HepG2 (cell line): Measurements from ENCODE around the gene TMC8. TPM values are rescaled to one million over a fixed set of nuclear protein-coding genes. Genes with fewer than 3 reads are reported as not detected.

Source experiments
- ATAD3A ChIP-seq: sonication (generic); formaldehyde crosslinking; IDR thresholded peaks from 2 replicates; pipeline ENCODE4 v1.4.0; 2020; ENCODE audit warnings: missing genetic modification reagents
- CENPT ChIP-seq: sonication (generic); formaldehyde crosslinking; IDR thresholded peaks from 2 replicates; pipeline ENCODE4 v1.8.0; 2022; ENCODE audit warnings: low read depth, mild to moderate bottlenecking, moderate library complexity, missing genetic modification reagents
- DNMT1 ChIP-seq: sonication (generic); formaldehyde crosslinking; IDR thresholded peaks from 2 replicates; pipeline ENCODE4 v1.5.1; 2020; ENCODE audit warnings: mild to moderate bottlenecking, missing genetic modification reagents
- GATAD1 ChIP-seq: IDR thresholded peaks from 2 replicates; pipeline ENCODE4 v1.6.1; 2016; ENCODE audit warnings: missing genetic modification reagents, missing compliant biosample characterization
- NFATC3 ChIP-seq: sonication (generic); formaldehyde crosslinking; IDR thresholded peaks from 2 replicates; pipeline ENCODE4 v1.5.1; 2020; ENCODE audit warnings: mild to moderate bottlenecking, missing genetic modification reagents
- ZBTB42 ChIP-seq: sonication (generic); formaldehyde crosslinking; IDR thresholded peaks from 2 replicates; pipeline ENCODE4 v1.5.0; 2020; ENCODE audit warnings: mild to moderate bottlenecking, missing genetic modification reagents
- ZC3H13 ChIP-seq: sonication (generic); formaldehyde crosslinking; IDR thresholded peaks from 2 replicates; pipeline ENCODE4 v1.8.1; 2023; ENCODE audit warnings: mild to moderate bottlenecking, missing genetic modification reagents, moderate library complexity
- ZFP37 ChIP-seq: sonication (generic); formaldehyde crosslinking; IDR thresholded peaks from 2 replicates; pipeline ENCODE4 v1.4.0; 2020; ENCODE audit warnings: missing genetic modification reagents, borderline replicate concordance
- ZFP82 ChIP-seq: sonication (generic); formaldehyde crosslinking; IDR thresholded peaks from 2 replicates; pipeline ENCODE4 v1.5.1; 2020; ENCODE audit warnings: mild to moderate bottlenecking, missing genetic modification reagents, borderline replicate concordance
- ZMAT3 ChIP-seq: sonication (generic); formaldehyde crosslinking; conservative IDR thresholded peaks from 2 replicates; pipeline ENCODE4 v1.7.0; 2021; ENCODE audit warnings: missing genetic modification reagents
- ZNF207 ChIP-seq: fragments of 450-650 bp; IDR thresholded peaks from 2 replicates; pipeline ENCODE4 v1.6.1; 2016; ENCODE audit warnings: antibody characterized with exemption, borderline replicate concordance
- ZNF3 ChIP-seq: IDR thresholded peaks from 2 replicates; pipeline ENCODE4 v1.7.0; 2017; ENCODE audit warnings: inconsistent platforms
- ZNF543 ChIP-seq: sonication (generic); formaldehyde crosslinking; IDR thresholded peaks from 2 replicates; pipeline ENCODE4 v1.4.0; 2020; ENCODE audit warnings: mild to moderate bottlenecking, missing genetic modification reagents
- ZNF616 ChIP-seq: sonication (generic); formaldehyde crosslinking; IDR thresholded peaks from 2 replicates; pipeline ENCODE4 v1.5.0; 2020; ENCODE audit warnings: low read depth, mild to moderate bottlenecking, missing genetic modification reagents
- polyA plus RNA-seq, 8 experiments: library from polyadenylated mRNA; depleted of rRNA in 3 of 8; stranded (reverse) in 7 of 8; unstranded in 1 of 8; fragments of >200 nt; fragmentation: Illumina TruSeq in 4 of 8; extraction: Trizol in 4 of 8; gene quantifications; 2 replicates each; pipeline versions ENCODE4 v1.2.1 to v1.2.3, GENCODE V29; 2011 to 2016; ENCODE audit warnings: low read depth in 4 of 8, missing spikeins in 1 of 8, mixed read lengths in 1 of 8; ENCODE audit not compliant: insufficient read depth in 1 of 8
- total RNA-seq, 5 experiments: library from RNA; depleted of rRNA; stranded (reverse); fragments of >200 nt; fragmentation: Illumina TruSeq; extraction: Trizol; gene quantifications; 2 replicates each; pipeline ENCODE4 v1.2.3, GENCODE V29; 2016; ENCODE audit warnings: low read depth in 1 of 5
- TF ChIP-seq, protein P1 (sequence below): sonication (generic); formaldehyde crosslinking; IDR thresholded peaks from 2 replicates; pipeline ENCODE4 v1.4.0; 2020; ENCODE audit warnings: mild to moderate bottlenecking, missing genetic modification reagents, borderline replicate concordance
- TF ChIP-seq, protein P2 (sequence below): sonication (generic); formaldehyde crosslinking; IDR thresholded peaks from 2 replicates; pipeline ENCODE4 v1.8.1; 2023; ENCODE audit warnings: mild to moderate bottlenecking, moderate library complexity, missing genetic modification reagents
- TF ChIP-seq, protein P3 (sequence below): sonication (generic); formaldehyde crosslinking; IDR thresholded peaks from 2 replicates; pipeline ENCODE4 v1.4.0; 2020; ENCODE audit warnings: missing genetic modification reagents
- TF ChIP-seq, protein P4 (sequence below): sonication (generic); formaldehyde crosslinking; IDR thresholded peaks from 2 replicates; pipeline ENCODE4 v1.4.0; 2020; ENCODE audit warnings: missing genetic modification reagents, mild to moderate bottlenecking, borderline replicate concordance

TMC8 gene
- total and polyA plus RNA-seq, 2 of the 13 experiments (the other 11 are each of a cell fraction or from before 2014, with no cell fraction given) = 0.53 to 7.8 TPM

DNA sequence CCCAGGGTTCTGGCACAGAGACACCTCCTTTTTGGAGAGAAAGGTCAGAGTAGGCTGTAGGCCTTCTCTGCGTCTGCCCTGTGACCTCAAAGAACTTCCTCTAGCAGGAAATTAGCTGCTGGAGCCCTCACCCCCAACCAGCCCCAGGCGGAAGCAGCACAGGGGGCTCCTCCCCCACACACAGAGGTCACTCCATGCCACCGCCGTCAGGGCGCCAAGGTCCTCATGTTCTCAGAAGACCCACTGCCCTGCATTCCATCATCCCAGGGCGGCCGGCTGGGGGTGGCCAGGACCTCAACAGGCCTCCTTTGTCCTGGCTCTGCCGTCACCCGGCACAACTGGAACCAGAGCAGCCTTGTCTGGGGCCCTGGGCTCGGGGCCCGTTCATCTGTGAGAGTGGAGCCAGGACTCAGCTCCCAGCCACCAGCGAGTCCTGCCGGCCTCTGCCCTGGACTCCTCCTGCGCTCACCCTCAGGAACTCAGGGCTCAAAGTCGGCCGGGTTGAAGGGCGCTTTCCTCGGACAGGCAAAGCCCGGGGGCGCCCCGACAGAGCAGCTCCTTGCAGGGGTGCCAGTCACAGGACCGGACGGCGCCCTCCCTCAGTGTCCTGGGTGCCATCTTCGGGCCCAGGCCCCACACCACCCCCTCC lies 3.2 kb upstream of the TMC8 start (continued):
- no peak for TF ChIP-seq ZNF207
- TF ChIP-seq ZNF616 (CRISPR knock-in tag) = 0 out of 2 replicates have a peak, but pooled peaks have one; percentile 38
- TF ChIP-seq ZMAT3 = peak; percentile 64; the same call in 1 of the 2 replicates
- TF ChIP-seq, protein P1, sequence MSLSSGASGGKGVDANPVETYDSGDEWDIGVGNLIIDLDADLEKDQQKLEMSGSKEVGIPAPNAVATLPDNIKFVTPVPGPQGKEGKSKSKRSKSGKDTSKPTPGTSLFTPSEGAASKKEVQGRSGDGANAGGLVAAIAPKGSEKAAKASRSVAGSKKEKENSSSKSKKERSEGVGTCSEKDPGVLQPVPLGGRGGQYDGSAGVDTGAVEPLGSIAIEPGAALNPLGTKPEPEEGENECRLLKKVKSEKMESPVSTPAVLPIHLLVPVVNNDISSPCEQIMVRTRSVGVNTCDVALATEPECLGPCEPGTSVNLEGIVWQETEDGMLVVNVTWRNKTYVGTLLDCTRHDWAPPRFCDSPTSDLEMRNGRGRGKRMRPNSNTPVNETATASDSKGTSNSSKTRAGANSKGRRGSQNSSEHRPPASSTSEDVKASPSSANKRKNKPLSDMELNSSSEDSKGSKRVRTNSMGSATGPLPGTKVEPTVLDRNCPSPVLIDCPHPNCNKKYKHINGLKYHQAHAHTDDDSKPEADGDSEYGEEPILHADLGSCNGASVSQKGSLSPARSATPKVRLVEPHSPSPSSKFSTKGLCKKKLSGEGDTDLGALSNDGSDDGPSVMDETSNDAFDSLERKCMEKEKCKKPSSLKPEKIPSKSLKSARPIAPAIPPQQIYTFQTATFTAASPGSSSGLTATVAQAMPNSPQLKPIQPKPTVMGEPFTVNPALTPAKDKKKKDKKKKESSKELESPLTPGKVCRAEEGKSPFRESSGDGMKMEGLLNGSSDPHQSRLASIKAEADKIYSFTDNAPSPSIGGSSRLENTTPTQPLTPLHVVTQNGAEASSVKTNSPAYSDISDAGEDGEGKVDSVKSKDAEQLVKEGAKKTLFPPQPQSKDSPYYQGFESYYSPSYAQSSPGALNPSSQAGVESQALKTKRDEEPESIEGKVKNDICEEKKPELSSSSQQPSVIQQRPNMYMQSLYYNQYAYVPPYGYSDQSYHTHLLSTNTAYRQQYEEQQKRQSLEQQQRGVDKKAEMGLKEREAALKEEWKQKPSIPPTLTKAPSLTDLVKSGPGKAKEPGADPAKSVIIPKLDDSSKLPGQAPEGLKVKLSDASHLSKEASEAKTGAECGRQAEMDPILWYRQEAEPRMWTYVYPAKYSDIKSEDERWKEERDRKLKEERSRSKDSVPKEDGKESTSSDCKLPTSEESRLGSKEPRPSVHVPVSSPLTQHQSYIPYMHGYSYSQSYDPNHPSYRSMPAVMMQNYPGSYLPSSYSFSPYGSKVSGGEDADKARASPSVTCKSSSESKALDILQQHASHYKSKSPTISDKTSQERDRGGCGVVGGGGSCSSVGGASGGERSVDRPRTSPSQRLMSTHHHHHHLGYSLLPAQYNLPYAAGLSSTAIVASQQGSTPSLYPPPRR = peak; percentile 70; the same call in 1 of the 2 replicates
- no peak for TF ChIP-seq ZBTB42 (CRISPR knock-in tag)
- TF ChIP-seq ZNF3 = no peak
- no peak for TF ChIP-seq CENPT (CRISPR knock-in tag)
- no peak; the same call in 1 of the 2 replicates for TF ChIP-seq ZNF543 (CRISPR knock-in tag)
- no peak for TF ChIP-seq NFATC3 (CRISPR knock-in tag)
- 0 out of 2 replicates have a peak, but pooled peaks have one; percentile 4 for TF ChIP-seq ZFP82 (CRISPR knock-in tag)
- peak; percentile 79; the same call in 1 of the 2 replicates for TF ChIP-seq ZC3H13
- TF ChIP-seq, protein P2, sequence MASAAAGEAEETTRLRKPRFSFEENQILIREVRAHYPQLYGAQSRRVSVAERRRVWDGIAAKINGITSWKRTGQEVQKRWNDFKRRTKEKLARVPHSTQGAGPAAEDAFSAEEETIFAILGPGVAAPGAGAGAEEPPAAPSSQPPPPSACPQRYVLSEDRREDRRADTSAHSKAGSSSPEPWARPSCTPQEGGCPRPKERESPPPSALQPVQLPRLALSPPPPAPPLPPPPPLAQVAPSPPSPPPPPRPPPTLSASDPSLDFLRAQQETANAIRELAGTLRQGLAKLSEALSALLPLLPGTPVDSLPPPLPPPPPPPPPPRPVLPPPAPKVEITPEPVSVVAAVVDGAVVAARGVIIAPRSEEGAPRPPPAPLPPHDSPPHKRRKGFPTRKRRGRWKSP (CRISPR knock-in tag) = peak; percentile 11; the same call in 1 of the 2 replicates
- TF ChIP-seq ATAD3A (CRISPR knock-in tag) = no peak
- 0 out of 2 replicates have a peak, but pooled peaks have one; percentile 38 for TF ChIP-seq ZFP37 (CRISPR knock-in tag)
- TF ChIP-seq, protein P3, sequence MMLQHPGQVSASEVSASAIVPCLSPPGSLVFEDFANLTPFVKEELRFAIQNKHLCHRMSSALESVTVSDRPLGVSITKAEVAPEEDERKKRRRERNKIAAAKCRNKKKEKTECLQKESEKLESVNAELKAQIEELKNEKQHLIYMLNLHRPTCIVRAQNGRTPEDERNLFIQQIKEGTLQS = no peak
- TF ChIP-seq DNMT1 (CRISPR knock-in tag) = peak; percentile 17; the same call in 1 of the 2 replicates
- peak; percentile 77 for TF ChIP-seq GATAD1 (CRISPR knock-in tag)
- TF ChIP-seq, protein P4, sequence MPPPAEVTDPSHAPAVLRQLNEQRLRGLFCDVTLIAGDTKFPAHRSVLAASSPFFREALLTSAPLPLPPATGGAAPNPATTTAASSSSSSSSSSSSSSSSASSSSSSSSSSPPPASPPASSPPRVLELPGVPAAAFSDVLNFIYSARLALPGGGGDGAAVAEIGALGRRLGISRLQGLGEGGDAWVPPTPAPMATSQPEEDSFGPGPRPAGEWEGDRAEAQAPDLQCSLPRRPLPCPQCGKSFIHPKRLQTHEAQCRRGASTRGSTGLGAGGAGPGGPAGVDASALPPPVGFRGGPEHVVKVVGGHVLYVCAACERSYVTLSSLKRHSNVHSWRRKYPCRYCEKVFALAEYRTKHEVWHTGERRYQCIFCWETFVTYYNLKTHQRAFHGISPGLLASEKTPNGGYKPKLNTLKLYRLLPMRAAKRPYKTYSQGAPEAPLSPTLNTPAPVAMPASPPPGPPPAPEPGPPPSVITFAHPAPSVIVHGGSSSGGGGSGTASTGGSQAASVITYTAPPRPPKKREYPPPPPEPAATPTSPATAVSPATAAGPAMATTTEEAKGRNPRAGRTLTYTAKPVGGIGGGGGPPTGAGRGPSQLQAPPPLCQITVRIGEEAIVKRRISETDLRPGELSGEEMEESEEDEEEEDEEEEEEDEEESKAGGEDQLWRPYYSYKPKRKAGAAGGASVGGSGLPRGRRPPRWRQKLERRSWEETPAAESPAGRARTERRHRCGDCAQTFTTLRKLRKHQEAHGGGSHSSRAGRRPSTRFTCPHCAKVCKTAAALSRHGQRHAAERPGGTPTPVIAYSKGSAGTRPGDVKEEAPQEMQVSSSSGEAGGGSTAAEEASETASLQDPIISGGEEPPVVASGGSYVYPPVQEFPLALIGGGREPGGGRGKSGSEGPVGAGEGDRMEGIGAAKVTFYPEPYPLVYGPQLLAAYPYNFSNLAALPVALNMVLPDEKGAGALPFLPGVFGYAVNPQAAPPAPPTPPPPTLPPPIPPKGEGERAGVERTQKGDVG (CRISPR knock-in tag) = no peak
